HG03064 (cell line): ENCODE results near the gene GINS2.

Experiments used
- ATAC-seq: cut with Tn5 transposase; IDR thresholded peaks from one replicate; pipeline ENCODE4 v1.9.1; 2021; ENCODE audit warnings: low read depth; ENCODE audit not compliant: unreplicated experiment

The GINS2 gene

DNA sequence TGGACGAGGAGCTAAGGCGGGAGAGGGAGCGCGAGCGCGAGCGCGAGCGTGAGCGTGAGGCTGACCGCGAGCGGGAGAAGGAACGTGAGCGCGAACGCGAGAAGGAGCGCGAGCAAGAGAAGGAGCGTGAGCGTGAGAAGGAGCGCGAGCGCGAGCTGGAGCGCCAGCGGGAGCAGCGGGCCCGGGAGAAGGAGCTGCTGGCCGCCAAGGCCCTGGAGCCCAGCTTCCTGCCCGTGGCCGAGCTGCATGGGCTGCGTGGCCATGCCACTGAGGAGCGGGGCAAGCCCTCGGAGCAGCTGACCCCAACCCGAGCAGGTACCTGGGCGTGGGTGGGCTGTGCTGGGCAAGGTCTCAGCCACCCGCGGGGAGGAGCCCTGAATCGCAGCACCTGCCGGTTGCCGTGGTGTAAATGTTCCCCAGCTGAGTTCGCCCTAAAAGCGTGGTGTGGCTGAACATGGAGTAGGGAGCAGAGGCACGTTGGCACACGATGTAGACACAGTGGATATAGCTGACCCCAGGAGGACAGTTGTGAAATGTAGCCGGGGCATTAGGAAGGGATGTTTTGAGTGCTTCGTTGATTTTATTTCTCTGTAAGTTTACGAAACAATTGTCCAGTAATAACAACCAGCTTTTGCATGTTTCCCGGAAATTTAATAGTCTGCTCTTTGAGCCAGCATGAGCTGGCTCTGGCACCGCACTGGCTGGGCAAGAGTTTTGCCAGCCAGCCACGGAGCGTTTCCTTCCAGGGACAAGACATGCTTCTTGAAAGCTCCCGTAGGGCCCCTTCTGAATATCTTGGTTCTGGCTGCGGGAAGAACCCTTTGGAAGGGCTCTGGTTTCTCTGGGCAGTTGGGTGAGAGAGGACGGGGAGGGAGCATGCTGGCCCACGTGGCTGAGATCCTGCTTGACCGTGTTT is 32.1 kb downstream of the GINS2 start:
- no peak for ATAC-seq

DNA sequence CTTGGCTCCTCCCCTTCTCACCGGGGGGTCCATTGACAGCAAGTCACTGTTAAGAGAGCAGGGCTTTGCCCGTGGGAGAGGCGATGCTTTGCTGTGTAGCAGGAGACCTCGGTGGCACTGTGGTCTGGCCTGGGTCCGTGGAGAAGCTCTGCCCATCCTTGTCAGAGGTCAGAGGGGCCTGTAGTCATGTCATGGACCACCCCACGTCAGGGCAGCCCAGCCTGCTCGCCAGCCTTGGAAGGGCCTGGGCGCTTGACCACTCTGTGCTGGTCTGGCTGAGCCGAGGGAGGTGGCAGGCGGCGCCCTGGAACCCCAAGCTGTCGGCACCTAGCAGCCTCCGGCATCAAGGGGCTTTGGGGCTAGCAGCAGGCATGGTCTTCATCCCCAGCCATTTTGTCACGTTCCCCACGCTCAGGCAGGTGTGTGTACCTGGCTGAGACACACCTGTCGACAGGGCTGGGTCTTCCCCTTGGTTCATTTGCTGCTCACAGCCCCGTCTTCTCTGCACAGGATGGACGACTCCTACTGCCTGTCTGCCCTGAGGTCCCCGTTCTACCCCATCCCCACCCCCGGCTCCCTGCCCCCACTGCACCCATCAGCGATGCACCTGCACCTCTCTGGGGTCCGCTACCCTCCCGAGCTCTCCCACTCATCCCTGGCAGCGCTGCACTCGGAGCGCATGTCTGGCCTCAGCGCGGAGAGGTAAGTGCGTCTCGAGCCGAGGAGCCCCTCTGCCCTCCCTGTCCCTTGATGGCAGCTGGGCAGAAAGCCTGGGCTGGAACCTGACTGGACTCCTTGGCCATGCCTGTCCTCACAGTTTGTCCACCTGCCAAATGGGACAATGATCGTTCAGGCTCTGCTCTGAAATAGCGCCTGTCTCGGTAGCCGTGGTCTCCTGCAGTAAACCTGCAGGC is 33.3 kb downstream of the GINS2 start:
- no peak for ATAC-seq

DNA sequence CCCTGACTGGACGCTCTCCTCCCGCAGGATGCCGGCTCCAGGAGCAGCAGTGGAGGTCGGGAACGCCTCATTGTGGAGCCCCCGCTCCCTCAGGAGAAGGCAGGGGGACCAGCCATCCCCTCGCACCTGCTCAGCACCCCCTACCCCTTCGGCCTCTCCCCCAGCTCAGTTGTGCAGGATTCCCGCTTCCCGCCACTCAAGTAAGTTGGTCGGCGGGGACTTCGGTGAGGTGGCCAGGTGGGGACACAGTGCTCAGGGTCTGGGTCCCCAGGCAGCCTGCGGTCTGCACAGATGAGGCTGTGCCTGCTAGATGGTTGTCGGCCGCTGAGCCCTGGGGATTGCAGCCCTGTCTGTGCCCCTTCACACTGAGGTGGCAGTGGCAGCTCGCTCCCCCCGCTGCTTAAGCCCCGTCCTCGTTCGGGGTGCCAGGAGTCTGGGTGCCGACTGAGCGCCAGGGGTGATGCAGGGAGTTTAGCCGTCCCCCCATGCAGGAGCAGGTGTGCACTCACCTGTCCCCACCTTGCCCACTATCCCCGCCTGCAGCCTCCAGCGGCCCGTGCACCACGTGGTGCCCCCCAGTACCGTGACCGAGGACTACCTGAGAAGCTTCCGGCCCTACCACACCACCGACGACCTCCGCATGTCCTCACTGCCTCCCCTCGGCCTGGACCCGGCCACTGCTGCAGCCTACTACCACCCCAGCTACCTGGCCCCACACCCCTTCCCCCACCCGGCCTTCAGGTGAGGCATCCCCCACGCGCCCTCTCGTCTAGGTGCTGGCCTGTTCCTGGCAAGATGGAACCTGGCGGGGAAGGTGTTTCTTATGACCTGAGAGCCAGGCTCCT is 34.3 kb downstream of the GINS2 start:
- ATAC-seq: no peak

DNA sequence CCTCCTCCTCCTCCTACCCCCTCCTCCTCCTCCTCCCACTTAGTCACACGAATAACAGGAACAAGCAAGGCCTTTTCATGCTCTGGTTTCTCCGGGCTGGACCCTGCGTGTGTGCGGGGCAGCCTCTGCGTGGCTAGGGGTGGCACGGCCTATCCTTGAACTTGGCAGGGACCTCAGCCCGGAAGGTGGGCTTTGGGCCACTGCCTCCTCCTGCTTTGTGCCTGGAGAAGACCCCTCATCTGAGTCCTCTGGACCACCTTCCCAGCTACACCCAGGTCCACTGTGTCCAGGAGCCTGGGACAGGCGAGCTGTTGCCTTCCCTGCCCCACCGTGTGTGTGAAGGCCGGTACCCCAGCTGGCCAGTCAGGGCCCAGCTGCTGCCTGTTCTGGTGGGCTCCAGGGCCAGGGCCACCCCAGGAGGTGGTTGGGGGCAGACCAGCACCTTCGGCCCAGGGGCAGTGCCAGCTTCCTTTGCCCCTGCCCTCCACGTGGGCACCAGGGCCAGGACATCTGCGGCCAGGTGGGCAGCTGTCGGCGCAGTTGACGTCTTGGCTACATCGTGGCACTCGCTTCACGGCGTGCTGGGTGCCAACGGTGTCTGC is 35.4 kb downstream of the GINS2 start:
- no peak for ATAC-seq

DNA sequence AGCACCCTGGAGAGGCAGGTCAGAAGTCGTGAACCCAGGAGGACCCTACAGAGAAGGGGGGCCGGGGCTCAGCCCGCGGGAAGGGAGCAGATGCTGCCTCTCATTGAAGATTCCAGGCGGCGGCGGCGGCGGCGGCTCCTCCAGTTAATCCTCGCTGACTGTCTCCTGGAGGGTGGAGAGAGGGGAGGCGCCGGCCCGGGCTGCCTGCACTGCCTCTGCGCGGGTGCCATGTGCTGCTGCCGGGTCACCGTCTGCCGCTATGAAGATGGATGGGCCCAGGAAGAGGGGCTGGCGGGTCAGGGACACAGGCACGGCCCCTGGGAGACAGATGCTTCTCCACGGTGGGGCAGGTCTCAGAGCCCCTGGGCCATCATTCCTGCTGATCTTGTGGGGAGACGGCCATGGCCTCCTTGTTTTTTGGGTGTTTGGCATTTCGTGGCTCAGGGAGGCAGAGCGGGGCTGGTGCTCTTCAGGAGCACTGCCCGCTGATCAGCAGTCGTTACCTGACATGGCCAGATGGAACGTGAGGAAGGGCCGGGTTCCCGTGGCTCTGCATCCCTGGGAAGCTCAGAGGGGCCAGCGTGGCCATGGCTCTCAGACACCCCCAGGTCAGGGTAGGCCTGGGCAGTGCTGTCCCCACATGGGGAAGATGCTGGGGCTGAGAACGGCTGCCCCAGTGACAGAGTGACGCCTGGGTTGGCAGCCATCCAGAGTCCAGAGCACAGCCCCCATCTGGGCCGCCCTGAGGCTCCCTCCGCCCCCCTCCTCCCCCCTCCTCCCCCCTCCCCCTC is 36.1 kb downstream of the GINS2 start:
- no peak for ATAC-seq

DNA sequence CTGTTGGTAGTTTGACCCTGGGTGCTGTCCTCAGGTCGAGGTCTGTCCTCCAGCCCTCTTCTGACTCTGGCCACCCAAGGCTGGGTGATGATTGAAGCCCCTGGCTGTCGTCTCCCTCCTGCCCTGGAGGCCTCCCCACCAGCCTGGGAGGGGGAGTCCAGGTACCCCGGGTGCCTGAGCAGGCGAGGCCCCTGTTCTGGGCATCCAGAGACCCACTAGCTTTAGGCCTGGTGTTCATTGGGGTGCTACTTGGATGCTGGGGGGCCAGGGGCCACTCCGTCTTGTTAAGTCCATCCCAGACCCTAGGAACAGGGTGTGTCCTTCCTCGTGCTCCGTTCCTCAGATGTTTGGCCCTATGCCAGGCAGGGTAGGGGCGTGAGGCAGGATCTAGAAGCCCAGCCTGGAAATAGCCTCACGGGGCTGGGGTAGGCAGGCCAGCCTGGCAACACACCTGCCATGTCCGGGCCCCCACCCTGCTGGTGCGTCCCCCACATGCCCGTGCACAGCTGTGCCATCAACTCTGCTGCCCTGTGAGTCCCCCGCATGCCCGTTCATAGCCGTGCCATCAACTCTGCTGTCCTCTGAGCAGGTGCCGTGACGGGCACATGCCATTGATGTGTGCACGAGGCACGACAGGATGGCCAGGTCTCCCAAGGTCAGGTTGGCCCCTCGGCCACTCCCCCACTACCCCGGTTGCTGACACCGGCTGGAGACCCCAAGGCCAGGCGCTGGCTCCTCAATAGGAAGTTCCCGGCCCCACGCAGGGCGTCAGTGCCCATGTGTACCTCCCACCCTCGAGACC is 36.9 kb downstream of the GINS2 start:
- ATAC-seq: no peak

DNA sequence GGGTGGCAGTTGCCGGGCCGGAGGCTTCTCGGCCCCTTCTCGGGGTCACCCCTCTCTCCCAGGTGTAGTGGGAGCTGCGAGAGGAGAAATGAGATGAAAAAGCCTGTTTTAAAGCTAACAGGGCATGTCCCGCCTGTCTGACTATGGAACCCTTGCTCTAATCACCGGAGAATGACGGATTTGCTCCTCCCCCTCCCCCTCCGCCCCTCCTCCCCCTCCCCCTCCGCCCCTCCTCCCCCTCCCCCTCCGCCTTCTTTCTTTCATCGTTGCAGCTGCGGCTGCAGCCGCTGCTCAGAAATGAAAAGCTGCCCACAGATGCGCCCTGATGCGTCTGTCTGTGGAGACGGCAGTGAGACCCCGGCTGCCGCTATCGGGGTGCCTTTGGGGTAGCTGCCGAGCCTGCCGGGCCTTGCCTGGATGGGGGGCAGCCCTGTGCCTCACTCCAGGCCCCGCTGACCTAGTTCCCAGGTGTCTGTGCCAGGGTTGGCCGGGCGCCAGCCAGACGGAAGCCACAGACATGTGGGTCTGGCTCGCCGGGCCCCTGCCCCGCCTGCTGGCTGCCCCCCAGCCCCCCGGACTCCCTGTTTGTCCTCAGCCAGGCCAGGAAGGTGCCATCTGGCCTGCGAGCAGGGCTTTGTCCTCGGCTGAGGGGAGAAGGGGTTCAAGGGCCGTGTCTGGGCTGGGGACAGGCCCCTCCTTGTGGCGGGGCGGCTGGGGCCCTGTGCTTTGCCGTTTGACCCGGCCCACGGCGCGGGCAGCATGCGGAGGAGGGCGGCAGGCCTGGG is 37.7 kb downstream of the GINS2 start:
- ATAC-seq: no peak

DNA sequence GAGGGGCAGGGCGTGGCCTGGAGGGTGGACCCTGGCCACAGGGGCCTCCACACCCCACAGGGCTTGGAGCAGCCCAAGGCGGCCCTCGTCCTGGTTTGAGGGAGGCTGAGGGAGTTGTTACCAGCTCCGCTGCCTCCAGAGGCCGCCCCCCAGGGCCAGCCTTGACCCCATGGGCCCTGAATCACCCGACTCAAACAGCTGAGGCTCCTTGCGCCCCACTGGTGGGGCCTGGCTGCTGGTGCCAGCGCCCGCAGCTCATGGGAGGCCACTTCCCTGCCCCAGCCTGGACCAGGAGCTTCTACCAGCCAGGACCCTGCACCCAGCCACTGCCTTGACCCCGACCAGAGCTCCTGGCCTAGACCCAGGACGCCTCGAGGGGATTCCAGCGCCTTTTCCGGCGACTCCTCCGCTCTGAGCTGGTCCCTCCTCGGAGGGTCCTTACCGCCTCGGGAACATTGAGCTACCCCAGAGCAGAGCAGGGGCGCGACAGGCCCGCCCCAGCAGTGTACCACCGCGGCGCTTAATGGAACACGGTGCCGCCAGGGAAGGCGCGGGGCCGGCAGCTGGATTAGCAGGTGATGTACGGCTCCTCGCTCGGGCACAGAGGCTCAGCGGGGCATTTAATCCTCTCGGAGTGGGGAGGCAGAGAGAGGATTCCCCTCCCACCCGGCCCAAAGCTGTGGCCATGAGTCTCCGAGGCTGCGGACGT is 38.5 kb downstream of the GINS2 start:
- no peak for ATAC-seq

DNA sequence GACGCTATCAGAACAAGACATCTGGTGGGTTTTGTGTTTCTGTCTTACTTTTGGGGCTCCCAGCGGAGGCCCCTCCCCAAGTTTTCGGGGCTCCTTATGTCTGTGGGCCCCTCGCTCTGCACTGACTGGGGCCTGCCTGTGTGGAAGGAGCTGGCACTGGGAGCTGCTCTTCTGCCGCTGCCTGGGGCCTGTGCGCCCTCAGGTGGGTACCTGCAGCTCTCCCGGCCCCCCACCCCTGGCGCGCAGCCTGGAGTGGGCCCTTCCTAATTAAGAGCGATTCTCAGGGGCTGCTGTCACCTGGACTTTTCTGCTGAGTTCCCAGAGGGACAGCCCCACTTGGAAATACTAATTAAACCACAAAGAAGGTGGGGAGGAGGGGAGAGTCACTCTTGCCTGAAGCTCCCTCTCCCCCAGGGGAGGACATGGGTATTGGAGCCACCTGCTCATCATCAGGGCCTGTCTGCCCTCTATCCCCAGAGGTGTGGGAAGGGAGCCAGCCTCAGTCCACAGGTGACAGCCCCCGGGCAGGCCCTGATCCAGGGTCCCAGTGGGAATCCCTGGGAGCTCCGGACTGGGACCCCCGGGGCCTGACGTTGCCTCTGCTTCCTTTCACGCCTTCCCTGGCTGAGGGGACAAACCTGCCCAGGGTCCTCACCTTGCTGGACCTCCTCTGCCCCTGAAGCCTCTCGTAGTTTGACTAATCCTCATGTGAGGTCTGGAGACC is 39.2 kb downstream of the GINS2 start:
- no peak for ATAC-seq

DNA sequence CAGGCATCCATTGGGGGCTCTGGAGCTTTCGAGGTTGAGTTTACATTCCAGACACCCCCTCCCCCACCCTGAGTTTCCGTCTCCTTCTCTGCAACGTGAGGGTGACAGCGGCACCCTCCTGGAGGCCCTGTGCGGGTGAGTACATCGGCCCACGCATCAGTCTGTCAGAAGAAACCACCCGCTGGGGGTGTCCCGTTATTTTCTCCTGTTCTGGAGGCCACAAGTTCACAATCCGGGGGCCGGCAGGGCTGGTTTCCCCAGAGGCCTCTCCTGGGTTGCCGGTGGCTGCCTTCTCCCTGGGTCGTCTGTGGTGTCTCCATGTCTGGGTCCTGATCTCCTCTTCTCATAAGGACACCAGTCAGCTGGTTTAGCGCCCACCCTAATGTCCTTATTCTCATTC is 39.9 kb downstream of the GINS2 start:
- ATAC-seq: no peak

DNA sequence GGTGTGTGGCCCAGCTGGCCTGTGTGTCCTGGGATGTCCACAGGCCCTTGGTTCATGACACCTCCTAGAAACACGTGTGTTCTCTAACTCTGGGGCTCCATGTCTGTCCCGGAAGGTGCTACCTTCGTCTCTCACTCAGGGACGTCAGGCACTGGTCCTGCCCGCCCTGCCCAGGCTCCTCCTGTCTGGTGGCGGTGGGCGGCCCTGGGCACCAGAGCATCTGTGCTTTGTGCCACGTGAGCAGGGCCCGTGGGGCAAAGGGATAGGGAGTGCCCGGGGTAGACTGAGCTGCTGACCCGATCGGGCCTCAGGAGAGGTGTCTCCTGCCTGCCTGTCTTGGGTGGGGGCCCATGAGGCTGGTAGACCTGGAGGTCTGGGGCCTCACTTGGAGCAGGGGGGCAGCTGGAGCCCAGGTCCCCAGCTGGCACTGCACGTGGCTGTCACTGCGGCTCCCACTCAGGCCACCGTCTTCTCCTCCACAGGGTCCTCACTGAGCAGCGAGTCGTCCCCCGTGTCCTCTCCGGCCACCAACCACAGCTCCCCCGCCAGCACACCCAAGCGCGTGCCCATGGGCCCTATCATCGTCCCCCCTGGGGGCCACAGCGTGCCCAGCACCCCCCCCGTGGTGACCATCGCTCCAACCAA is 40.6 kb downstream of the GINS2 start:
- ATAC-seq: no peak

DNA sequence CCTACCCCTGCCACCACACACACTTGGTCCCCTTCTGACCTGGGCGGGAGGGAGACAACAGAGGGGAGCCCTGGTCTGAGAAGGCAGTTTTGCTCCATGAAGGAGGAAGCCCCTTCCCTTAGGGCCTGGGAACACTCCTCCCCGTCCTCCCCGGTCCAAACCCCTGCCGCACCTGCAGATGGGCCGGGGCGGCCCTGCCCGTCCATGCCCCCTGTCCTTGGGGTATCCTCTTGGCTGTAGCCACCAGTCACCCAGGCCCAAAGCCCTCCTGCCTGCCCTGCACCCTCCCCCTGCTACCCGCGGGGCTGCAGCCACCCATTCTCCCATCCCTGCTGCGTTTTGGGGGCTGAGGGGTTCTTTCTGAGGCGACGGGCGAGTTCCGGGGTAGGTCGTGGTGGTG is 41.8 kb downstream of the GINS2 start:
- ATAC-seq: no peak

DNA sequence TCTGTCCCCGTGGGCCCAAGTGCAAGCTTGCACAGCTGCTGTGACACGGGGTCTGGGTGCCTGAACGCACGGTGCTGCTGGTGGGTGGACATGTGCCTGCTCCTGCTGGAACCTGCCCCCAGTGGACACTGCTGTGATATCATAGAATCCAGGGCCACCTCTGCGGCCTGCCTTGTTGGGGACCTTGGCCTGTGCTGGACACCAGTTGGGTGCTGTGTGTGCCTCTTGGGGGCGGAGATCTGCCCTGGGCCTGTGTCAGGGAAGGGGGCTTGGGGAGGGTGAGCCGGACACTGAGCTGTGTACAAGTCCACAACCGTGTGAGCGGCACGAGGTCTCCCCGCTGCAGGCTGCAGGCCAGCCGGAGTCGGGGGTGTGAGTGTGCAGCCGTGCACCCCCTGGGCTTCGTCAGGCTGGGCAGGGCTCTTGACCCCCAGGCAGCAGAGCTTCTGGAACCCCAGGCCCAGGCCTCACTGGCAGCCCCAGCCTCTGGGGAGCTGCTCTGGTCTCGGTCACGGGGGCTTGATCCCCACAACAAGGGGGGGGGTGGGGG is 42.3 kb downstream of the GINS2 start:
- ATAC-seq: no peak

DNA sequence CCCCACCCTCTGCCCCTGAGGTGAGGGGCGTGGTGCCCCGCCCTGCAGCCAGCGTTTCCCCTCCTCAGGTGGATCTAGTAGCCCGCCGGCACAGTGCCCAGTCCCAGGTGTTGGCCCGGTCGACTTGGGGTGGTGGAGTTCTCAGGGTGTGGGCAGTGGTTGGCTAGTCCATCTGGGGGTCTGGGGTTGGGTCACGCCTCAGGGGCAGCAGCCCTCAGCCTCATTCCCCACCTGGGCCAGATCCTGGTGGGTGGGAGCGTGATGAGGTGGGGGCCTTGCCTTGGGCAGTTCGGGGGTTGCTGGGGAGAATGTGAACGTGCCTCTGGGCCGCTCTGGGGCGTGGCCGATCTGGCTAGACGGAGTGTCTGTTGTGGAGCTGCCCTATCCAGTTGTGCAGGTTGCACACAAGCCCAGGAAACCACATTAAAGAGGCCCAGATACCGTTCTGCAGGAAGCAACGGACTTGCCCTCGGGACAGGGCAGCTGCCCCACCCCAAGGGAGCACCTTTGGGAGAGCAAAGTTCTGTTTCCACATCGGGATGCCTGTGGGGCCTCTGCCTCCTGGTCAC is 43.6 kb downstream of the GINS2 start:
- no peak for ATAC-seq

DNA sequence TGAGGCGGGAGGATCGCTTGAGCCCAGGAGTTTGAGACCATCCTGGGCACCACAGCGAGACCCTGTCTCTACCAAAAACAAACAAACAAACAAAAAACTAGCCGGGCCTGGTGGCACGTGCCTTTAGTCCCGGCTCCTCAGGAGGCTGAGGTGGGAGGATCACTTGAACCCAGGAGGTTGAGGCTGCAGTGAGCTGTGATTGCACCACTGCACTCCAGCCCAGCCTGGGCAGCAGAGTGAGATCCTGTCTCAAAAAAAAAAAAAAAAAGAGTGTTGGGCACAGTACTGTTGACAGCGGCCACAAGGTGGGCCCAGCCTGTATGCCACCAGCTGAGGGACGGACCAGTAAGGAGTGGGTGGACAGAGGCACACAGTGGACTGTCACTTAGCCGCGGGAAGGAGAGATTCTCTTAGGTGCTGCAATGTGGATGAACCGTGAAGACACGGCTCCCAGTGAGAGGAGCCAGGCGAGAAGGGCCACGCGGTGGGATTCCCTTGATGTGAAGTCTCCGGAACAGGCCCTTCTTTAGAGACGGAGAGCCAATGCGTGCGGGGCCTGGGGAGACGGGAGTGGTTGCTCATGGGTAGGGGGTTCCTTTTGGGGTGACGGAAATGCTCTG is 44.6 kb downstream of the GINS2 start:
- no peak for ATAC-seq
